Measurements from ENCODE around the gene EBF4.

Gene EBF4

GRCh38 chr20:2655331-2656116 lies 37.1 kb upstream of the EBF4 start:
- H2AFZ ChIP-seq, result no peak overlapping the region
- H3K36me3 ChIP-seq (ENCODE audit: control insufficient read depth, insufficient read depth, low read length), result no peaks in the 10 kb centered on the region
- H3K9ac ChIP-seq, result no peak overlapping the region
- H3K27me3 ChIP-seq (ENCODE audit: control insufficient read depth, insufficient read depth, low read length), result no peaks in the 10 kb centered on the region
- TF ChIP-seq CTCF (IDR thresholded peaks at IDR 0.05), result no peak
- no peaks in the 10 kb centered on the region for H3K9me3 ChIP-seq (ENCODE audit: control insufficient read depth, low read length)
- H3K79me2 ChIP-seq, result peaks cover 8% of the 10 kb centered on the region
- H3K27ac ChIP-seq, result no peak overlapping the region
- no peak overlapping the region for H3K4me2 ChIP-seq (ENCODE audit: low read length)
- H3K4me1 ChIP-seq, result peaks cover 5% of the 10 kb centered on the region
- no peak overlapping the region for H3K4me3 ChIP-seq (ENCODE audit: low read depth, low read length)

GRCh38 chr20:2656471-2657117 lies 36.0 kb upstream of the EBF4 start:
- H3K27ac ChIP-seq, result no peak overlapping the region
- H3K27me3 ChIP-seq (ENCODE audit: control insufficient read depth, insufficient read depth, low read length), result no peaks in the 10 kb centered on the region
- no peak overlapping the region for H3K9ac ChIP-seq
- H3K4me1 ChIP-seq, result peaks cover 3% of the 10 kb centered on the region
- peaks cover 8% of the 10 kb centered on the region for H3K79me2 ChIP-seq
- H3K9me3 ChIP-seq (ENCODE audit: control insufficient read depth, low read length), result no peaks in the 10 kb centered on the region
- no peak overlapping the region for H3K4me3 ChIP-seq (ENCODE audit: low read depth, low read length)
- no peak overlapping the region for H2AFZ ChIP-seq
- no peak for TF ChIP-seq CTCF (IDR thresholded peaks at IDR 0.05)
- no peaks in the 10 kb centered on the region for H3K36me3 ChIP-seq (ENCODE audit: control insufficient read depth, insufficient read depth, low read length)
- no peak overlapping the region for H3K4me2 ChIP-seq (ENCODE audit: low read length)

GRCh38 chr20:2657241-2657640 lies 35.3 kb upstream of the EBF4 start:
- peaks cover 3% of the 10 kb centered on the region for H3K4me1 ChIP-seq
- H3K9ac ChIP-seq, result no peak overlapping the region
- no peaks in the 10 kb centered on the region for H3K36me3 ChIP-seq (ENCODE audit: control insufficient read depth, insufficient read depth, low read length)
- no peak overlapping the region for H3K4me2 ChIP-seq (ENCODE audit: low read length)
- H3K27me3 ChIP-seq (ENCODE audit: control insufficient read depth, insufficient read depth, low read length), result no peaks in the 10 kb centered on the region
- peaks cover 12% of the 10 kb centered on the region for H3K79me2 ChIP-seq
- H2AFZ ChIP-seq, result no peak overlapping the region
- H3K27ac ChIP-seq, result no peak overlapping the region
- H3K4me3 ChIP-seq (ENCODE audit: low read depth, low read length), result no peak overlapping the region
- no peak for TF ChIP-seq CTCF (IDR thresholded peaks at IDR 0.05)
- no peaks in the 10 kb centered on the region for H3K9me3 ChIP-seq (ENCODE audit: control insufficient read depth, low read length)

- H3K36me3 ChIP-seq (ENCODE audit: control insufficient read depth, insufficient read depth, low read length), result no peaks in the 10 kb centered on the region
- peaks cover 3% of the 10 kb centered on the region for H3K4me1 ChIP-seq
- no peak overlapping the region for H3K4me2 ChIP-seq (ENCODE audit: low read length)
- no peak overlapping the region for H3K4me3 ChIP-seq (ENCODE audit: low read depth, low read length)
- H3K9ac ChIP-seq, result no peak overlapping the region
- H3K27ac ChIP-seq, result no peak overlapping the region
- H3K79me2 ChIP-seq, result peaks cover 10% of the 10 kb centered on the region
- no peaks in the 10 kb centered on the region for H3K27me3 ChIP-seq (ENCODE audit: control insufficient read depth, insufficient read depth, low read length)
- no peaks in the 10 kb centered on the region for H3K9me3 ChIP-seq (ENCODE audit: control insufficient read depth, low read length)
- H2AFZ ChIP-seq, result no peak overlapping the region
- no peak for TF ChIP-seq CTCF (IDR thresholded peaks at IDR 0.05)
These were observed 34.9 kb upstream of the EBF4 start for GRCh38 chr20:2657674-2658073.
